ENCODE measurements around the gene ADORA2A.

ADORA2A gene

DNA sequence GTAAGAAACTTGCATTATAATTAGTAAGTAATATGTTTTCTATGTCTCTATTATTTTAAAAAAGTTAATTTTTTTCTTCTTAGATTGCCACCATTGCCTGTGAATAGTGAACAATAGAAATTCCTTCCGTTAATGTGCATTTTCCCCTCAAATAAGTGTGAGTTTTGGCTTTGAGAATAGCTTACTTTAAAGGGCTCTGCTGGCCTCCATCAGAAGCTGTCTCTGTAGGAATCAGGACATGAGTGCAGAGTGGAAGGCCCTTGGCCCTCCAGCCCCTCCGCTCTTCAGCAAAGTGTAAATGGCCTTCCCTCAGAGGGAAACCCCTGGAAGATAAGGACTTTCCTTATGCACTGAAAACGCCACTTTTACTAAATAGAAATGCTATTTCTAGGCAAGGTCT, 24.1 kb upstream of the ADORA2A start:
- no peak for DNase-seq (ENCODE audit: low read depth in 2 of 2)

DNA sequence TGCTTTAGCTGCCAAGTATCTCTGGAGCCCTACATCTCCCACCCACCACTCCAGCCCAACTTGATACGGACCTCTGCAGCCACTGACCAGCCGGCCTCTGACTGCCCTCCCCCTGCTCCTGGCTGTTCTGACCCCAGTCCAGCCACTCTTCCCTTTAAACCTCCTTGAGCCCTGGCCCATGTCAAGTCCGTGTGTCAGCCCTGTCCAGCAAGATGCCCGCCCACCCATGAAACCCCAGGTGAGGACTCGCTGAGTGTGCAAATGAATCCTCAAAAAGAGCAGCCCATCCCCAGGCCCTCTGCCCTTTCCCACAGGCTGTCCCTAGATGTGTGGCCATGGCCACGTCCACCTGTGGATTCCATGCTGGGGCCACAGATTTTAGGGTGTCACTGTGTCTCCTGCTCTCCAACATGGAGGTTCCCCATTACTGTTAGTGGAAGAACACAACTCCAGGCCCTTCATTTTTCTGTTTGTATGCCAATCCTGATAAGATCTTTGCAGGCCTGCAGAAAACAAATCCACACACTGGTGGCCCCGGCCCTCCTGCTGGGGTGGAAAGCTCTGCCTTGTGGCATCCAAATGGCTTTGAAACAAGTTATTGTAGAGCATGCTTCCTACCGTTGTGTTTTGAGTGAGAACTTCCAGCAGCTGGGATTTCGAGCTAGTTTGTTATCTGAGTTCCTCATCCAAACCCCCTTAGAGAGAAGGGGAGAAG, 22.7 kb upstream of the ADORA2A start:
- DNase-seq (ENCODE audit: low read depth in 2 of 2), result no peak

DNA sequence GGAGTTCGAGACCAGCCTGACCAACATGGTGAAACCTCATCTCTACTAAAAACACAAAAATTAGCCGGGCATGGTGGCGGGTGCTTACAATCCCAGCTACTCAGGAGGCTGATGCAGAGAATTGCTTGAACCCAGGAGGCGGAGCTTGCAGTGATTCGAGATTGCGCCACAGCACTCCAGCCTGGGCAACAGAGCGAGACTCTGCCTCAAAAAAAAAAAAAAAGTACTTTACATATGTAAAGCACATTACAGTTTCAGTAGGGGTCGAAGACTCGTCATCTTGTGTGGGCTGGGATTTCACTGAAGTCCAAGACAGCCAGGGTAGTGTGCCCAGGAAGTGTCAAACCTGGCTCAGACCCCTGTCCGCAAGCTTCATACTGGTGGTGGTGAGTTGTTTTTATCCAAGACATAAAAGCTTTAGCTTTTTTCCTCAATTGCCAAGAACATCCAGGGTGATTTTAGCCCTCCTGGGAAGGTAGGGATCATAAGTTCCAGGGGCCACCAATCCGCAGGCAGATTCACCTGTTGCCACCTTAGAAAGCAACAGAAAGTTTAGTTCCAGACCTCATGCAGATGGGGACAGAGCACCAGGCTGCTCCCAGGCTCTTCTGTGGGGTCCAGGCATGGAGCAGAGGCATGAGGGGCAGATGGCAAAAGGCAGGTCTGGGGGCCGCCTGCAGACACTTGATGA, 21.6 kb upstream of the ADORA2A start:
- DNase-seq (ENCODE audit: low read depth in 2 of 2), result no peak

DNA sequence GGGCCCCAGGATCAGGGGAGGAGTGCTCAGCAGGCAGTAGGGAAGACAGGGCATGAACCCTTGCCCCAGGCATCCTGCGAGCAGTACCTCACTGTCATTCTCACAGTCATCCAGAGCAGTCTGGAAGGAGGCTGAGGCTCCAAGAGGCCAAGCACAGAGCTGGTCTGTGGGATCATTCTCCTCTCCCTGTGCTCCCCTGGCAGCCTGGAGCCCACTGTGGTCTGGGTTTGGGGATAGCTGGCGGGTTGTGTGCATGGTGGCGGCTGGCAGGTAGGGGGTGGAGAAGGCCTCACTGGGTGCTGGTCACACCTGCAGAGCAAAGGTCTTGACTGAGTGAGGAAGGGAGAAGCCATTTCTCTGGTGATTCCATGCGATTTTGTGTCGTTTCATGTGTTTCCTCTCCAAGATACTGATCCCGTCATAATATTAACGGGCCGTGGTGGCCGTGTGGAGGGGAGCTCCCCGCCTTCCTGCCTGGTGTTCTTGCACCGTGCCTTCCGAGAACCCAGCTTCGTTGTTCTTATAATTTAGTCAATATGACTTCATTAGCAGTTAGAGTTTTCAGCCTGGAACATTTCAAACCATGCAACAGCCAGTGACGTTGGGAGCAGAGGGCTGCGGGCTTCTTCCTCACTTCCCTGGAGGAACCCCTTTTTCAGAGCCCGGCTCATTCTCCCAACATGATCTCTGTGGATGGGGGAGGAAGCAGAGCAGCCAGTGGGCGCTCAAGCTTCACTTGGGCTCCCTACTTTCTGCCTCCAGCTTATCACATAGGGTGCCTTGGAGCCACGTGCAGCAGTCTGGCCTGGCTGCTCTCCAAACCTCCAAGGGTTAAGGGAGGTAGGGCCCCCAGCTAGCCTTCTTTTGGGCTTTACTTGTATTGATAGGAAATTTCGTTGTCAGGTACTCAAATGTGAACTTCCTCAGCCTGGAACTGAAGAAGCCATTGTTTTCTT, 20.8 kb upstream of the ADORA2A start:
- no peak for DNase-seq (ENCODE audit: low read depth in 2 of 2)

DNA sequence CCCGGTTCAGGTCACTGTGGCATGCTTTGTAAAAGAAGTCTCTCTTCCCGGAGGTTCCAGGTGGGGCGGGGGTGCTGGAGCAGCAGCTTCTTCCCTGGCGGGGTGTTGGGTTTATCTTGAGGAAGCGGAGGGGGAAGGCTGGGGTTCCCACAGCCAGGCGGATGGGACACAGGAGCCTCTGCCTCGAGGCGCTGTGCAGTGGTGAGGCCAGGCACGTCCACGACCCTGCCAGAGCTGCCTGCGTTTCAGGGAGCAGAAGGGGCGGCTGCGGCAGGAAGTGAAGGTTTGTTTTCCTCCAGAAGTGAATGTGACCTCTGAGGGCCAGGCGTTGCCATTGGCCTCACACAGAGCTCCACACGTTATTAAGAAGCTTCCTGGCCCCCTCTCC, 20.1 kb upstream of the ADORA2A start:
- DNase-seq (ENCODE audit: low read depth in 2 of 2), result no peak

DNA sequence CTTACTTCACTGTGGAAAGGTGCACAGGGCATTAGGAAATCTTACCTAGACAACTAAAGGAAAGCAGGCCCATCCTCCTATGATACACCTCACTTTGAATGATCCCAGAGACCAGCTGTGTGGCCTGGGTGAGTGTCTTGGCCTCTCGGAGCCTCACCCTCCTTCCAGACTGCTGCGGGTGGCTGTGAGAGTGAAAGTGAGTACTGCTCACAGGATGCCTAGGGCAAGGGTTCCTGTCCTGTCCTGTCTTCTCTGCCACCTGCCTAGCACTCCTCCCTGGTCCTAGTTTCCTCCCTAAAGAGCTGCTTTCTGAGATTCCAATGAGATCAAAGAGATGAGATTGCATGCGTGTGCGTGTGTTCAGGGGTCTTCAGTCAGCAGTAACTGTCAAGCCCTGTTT, 19.5 kb upstream of the ADORA2A start:
- DNase-seq (ENCODE audit: low read depth in 2 of 2), result no peak

DNA sequence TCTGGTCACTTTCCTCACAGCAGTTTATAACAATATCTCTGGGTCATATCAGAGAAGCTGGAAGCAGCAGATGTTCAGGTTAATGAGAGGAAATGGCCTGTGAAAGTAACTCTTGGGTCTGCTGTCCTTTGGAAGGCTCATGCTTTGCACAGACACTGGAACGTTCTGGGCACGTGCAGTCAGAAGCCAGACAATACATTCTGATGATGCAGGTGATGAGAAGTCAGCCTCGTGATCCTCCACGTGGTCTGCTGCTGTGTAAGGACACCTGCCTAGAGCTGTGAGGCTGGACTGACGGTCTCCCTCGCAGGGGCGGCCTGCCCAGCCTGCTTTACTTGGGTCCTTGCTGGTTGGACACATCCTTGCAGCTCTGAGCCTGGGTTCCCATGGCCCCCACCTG, 18.8 kb upstream of the ADORA2A start:
- no peak for DNase-seq (ENCODE audit: low read depth in 2 of 2)

DNA sequence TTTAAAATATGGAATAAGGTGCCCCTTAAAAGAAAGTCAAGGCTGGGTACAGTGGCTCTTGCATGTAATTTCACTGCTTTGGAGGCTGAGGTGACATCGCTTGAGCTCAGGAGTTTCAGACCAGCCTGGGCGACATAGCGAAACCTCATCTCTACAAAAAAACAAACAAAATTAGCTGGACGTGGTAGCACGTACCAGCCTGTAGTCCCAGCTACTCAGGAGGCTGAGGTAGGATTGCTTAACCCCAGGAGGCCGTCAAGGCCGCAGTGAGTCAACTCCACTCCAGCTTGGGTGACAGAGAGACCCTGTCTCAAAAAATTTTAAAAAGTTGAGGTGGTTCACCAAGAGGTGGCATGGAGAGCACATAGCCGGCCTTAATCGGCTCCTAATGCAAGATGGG, 17.7 kb upstream of the ADORA2A start:
- no peak for DNase-seq (ENCODE audit: low read depth in 2 of 2)

DNA sequence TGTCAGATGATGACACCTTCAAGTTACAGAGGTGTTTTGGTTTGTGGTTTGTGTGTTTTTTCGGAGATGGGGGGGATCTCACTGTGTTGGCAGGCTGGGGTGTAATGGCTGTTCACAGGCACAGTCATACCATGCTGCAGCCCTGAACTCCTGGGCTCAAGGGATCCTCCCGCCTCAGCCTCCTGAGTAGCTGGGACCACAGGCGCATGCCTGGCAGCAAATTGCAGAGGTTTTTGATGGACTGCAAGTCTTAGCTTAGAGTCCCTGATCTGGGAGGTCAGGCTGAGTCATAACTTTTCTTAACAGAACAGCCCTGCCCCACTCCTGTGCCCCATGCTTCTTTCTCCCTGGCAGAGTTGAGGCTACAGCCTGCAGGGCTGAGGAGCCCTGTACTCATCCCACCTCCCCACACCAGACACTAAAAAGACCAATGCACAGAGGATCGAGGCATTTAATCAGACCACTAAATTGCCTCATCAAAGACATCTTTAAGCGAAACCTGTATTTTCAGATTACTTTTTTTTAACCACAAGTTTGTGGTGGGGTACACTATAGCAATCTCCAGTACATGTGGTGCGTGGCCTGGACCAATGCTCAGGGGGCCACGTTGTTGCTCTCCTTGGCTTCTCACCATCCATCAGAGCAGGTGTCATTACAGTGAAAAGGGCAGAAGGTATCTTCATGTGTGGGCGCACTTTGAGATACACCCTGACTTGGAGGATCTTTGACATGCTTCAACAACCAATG, 17.1 kb upstream of the ADORA2A start:
- no peak for DNase-seq (ENCODE audit: low read depth in 2 of 2)

DNA sequence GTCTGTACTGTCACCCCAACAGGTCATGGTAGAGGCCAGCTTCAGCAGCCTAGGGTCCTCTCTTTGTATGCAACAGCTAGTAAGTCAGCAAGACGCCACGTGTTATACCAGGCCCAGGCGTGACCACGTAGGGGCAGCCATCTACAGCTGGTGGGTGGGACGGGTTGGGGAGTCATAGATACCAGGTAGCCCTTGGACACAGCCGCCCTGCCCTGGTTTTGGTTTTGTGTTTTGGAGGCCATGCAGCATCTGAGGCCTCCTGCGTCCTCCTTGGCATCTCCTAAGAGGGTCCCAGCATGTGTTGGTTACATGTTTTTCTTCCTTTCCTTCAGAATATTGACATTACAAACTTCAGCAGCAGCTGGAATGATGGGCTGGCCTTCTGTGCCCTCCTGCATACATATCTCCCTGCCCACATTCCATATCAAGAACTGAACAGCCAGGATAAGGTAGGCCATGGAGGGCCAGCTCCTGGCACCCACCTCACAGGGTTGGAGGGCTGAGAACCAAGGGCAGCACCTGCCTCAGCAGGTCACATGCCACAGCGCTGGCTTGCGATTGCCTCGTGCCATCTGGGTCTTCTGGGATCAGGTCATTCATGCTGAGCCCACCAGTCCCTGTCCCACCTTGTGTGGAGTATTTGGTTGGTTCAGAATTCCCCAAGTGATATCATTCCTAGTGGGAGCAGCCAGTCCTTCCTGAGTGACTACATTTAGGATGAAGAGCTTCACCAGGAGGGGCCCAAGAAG, 16.0 kb upstream of the ADORA2A start:
- no peak for DNase-seq (ENCODE audit: low read depth in 2 of 2)

DNA sequence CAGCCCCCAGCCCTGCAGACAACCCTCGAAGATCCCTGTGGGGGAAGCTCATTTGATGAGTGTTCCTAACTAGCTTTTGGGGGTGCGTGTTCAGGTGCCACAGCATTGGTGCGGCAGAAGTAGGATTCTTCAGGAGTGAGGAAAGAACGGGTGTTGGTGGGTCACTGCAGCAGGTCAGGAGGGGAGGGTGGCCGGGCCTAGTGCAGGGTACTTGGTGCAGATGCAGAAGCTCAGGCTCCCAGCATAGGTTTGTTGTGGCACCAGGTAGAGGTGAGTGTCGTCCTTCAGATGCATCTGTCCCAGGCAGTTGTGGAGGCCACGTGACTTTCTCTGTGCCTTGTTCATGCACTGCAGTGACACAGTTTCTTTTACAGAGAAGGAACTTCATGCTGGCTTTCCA, 15.1 kb upstream of the ADORA2A start:
- DNase-seq (ENCODE audit: low read depth in 2 of 2), result no peak

DNA sequence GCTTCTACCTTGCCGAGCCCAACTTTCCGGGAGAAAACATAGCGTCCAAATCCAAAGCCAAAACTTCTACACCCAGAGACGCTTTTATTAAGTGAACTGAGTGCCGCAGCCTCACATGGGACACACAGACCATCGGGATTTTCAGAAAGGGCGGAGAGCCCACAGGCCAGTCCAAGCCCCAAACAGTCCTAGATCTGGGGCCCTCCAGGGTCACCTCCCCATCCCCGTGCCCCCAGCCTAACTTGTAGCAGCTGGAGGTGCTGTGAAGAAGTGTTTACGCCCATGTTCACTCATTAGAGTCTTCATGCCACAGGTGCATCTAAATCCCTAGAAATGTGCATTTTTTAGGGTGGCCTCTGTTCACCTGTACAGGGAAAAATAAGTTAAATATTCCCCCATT, 14.1 kb upstream of the ADORA2A start:
- DNase-seq (ENCODE audit: low read depth in 2 of 2), result no peak

DNA sequence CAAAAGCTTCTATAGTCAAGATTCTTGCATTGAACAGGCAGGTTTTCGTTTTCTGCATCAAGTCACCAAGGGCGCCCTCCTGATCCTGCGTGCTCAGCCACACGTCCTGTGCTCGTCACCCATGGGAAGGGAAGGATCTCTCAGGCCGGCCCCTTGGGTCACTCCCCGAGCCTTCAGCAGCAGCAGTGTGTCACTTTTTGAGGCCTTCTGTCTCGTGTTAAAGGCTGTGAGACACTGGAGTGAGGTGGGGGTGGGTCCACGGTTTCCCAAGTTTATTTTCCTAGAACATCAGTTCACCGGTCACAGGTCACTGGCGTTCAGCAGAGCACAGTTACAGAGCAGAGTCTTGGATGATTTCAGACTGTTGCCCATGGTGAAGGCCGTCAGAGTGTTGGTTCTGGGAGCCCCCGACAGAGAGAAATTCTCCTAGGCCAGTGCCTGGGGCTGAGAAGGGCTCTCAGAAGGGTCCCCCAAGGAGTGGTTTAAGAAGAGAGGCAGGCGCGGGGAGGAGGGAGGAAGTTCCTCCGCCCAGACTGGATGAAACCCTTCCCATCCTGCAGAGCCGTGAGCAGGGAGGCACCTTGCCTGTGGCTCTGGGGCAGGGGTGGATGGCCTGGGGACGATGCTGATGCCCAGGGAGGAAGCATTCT, 13.5 kb upstream of the ADORA2A start:
- no peak for DNase-seq (ENCODE audit: low read depth in 2 of 2)

DNA sequence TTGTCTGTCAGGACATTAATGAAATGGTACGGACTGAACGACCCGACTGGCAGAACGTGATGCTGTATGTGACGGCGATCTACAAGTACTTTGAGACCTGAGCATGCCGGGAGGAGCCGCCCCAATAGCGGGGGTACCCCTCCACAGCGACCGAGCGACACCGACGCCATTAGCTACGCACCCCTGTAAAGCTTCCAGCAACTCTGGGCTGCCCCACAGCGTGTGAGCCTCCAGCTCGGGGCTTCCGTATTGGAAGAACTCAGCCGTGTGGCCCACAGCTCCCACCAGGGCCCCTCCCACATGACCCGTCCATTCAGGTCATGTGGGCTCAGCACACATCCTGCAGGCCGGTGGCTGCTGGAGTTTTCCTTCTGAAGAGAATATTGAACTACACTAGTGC, 12.9 kb upstream of the ADORA2A start:
- DNase-seq (ENCODE audit: low read depth in 2 of 2), result no peak

DNA sequence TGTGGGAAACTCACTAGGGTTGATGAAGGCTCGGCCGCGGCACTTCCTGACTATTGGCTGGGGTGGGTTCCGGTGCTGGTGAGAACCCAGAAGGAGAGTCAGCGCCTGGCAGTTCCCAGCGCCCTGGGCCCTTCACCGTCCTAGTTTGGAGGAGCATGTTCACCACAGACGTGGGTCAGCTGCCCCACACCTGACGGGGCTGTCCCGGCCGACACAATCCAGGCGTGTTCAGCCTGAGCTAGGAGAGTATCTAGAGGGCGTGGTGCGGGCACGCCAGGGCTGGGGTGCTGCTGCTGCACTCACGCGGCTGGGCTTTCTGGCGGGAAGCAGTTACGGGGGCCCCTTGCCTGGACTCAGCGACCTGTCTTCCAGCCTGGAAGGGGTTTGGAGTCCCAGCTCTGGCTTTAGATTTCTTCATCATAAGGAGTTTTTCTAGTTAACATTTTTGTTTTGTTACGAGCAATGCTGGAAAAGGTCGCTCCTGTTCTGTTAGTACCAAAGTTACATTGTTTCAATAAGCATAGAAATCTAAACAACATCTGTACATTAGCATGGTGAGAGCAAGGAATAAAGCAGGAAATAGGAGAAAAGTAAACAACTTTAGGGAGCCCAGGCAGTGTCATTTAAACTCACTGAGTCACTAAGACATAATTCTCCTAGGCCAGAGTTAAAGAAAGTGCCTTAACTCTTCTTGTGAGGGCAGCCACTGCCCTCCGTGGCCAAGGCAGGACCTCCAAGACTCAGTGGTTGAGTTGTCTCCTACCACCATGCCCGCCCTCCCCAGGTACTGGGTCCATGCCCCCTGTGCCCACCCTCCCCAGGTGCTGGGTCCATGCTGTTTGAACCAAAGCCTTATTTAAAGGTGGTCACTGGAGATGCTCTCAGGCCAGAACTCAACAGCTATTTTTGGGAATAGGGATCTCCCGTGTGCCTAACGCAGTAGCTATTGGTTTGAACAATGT, 12.1 kb upstream of the ADORA2A start:
- no peak for DNase-seq (ENCODE audit: low read depth in 2 of 2)

DNA sequence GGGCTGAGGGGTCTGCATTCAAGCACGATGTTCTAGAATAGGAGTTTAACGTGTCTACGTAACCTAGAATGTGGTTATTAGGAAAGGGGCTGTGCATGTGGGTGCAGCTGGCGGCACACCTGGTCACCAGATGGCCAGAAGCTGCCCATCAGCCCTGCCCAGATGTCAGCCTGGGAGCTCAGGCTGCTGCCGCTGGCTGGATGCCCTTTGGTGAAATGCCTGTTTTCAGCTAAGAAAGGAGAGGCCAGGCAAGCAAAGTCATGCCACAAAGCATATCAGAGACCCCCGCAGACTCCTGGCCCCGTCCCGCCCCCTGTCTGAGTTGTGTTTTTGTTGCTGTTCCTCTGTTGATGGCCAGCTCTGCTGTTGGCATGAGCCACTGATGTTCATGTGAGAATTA, 11.3 kb upstream of the ADORA2A start:
- DNase-seq (ENCODE audit: low read depth in 2 of 2), result no peak

DNA sequence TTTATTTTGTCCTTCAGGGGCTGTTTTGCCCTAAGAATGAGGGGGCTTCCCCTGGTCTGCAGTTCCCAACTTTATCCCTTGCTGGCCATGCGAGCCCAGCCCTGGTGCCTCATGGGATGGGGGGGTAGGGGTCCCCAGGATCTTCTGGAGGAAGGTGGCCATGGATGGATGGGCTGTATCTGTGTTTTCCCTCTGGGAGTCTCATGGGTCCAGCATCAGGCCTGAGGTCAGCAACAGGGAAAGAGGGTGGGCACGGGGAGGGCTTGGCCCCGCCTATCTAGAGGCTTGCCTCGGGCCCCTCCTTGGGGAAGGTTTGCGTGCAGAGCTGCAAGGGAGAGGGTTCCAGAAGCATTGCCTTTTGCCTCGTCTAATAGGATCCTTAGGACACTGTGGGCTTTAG, 10.8 kb upstream of the ADORA2A start:
- no peak for DNase-seq (ENCODE audit: low read depth in 2 of 2)

DNA sequence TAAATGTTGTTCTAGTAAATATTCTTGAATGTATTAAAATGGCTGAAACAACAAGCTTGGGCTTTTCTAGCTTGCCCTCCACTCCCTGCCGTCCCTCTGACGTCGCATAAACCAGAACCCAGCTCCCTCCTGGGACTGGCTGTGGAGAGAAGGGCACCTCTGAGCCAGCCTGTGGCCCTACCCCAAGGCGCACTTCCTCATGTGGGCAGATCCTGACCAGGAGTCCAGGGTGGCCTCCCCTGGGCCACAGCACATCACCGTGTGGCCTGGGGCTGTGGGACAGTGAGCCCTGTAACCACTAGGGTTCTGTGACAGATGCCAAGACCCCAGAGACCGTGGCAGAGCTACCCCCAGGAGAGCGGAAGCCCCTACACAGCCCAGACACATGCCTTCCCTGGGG, 10.2 kb upstream of the ADORA2A start:
- no peak for DNase-seq (ENCODE audit: low read depth in 2 of 2)

DNA sequence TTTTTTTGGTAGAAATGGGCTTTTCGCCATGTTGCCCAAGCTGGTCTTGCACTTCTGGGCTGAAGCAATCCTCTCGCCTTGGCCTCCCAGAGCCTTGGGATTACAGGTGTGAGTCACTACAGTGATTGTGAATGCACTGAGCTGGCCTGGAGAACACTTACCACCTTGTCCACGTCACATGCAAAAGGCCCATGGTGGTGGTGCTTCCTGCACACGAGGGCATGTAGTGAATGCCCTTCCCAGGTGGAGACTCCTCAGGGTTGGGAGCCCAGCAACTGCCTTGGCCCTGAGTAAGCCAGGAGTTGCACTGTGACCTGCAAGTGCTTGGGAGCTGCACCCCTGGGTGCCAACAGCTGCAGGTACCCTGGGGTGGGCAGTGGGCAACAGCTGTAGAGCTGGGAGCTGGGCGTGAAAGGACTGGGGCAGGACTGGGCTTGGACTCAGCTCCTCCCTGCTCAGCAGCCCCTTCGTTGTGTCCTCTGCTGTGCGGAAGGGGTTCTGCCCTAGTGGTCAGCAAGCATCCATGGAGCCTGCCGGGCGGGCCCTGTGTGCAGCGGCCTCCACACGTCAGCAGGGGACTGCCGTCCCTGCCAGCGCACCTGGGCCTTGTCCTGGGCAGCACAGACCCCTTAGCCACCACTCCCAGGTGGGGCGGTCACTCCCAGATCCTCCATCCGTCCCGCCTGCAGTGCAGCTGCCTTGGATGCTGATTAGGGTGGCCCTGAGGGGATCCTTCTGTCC, 9.3 kb upstream of the ADORA2A start:
- no peak for DNase-seq (ENCODE audit: low read depth in 2 of 2)
